HT1080 (cell line): ENCODE results near the gene IL1RAPL1. TPM values are rescaled to one million over a fixed set of nuclear protein-coding genes. Genes with fewer than 3 reads are reported as not detected.
A peak's percentile ranks its signal among the peaks of the same experiment; 100 is the strongest.

Experiments
- DNase-seq: peaks from one replicate; pipeline ENCODE4 v3.0.0-alpha.2; 2015; ENCODE audit warnings: low read depth
- total RNA-seq: library from RNA; depleted of rRNA; stranded (reverse); fragments of >200 nt; shearing (Covaris generic); gene quantifications from 2 replicates; pipeline ENCODE4 v1.2.3, GENCODE V29; 2014

Gene IL1RAPL1
- total RNA-seq, 1 experiment from 2014 or later, result 2.5 TPM

DNA sequence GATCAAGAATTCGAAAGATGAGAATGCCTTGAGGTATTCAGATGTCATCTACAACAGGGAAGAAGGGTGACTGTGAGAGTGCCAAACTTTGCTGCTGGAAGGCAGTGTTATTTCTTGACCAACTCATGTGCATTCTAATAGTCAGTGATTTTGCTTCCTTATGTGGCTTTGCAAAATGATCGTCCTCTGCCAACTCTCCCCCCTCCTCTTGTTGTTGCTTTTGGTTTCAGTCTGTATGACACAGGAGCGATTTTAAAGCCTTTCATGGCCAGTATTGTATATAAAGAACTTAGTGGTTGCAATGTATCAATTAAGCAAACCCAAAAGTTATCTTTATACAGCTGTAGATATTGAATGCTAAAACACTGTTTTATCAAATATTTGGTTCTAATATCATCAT is 379.1 kb downstream of the IL1RAPL1 start:
- no peak for DNase-seq

GRCh38 chrX:28969126-28969525 is 381.9 kb downstream of the IL1RAPL1 start:
- DNase-seq, result no peak

- DNase-seq, result no peak
These were observed 392.6 kb downstream of the IL1RAPL1 start for GRCh38 chrX:28979877-28980276.

DNA sequence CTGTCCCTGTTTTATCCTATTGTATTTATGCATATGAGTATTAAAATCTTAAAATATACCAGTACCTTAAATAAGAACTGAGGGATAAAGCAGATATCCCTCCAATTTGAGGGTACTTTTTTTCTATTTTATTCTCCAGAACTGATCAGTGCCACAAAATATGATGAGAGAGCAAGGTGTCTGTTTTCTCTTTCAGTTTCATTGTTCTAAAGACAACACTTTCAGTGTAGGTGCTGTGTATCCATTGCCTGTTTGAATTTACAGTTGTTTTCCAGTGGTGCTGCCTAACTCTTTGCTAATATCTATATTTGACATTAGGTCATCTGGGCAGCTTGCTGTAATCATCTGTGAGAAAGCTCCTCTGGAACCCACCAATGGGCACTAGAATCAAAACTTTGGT is 394.7 kb downstream of the IL1RAPL1 start:
- no peak for DNase-seq

DNA sequence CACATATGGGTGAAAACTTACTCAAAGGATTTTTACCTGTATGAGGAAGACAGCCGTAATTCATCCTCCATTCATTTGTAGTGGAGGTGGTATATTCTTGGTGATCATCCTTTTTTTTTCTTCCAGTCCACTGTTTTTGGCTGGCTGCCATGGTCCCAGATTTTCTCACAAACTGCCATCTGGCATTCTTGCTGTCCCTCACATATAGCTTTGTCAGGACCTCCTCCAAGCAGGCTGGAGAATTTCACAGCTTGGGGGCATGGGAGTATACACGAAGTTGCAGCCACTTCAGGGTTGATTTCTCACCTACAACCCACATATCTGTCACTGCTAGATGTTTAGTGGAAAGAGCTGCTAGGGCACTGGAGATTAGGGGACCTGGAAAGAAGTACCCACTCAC is 401.0 kb downstream of the IL1RAPL1 start:
- peak; percentile 0 for DNase-seq

GRCh38 chrX:28997706-28998463 is 410.6 kb downstream of the IL1RAPL1 start:
- no peak for DNase-seq

DNA sequence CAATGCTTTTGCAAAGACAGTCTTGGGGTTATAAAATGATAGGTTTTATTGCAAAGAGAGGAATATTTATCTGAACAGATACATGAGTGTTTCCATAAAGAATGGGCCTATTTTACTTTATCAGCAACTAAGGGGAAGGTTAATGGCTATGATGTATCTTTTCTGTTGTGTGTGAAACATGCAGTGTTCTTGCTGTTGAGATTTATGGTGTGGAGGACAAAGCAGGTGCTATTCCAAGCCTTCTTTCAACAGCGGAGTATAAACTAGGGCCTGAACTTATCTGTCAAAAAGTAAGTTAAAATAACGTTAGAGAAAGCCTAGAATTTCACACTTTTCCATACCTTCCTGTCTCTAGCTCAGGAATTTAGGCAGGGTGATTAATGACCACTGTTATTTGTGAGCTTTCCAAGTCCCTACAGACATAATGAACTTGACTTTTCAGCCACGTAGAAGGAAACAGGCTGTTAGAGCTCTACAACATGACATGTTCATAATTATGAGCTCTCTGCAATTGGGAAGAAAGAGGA is 411.4 kb downstream of the IL1RAPL1 start:
- no peak for DNase-seq

GRCh38 chrX:29012867-29013266 is 425.6 kb downstream of the IL1RAPL1 start:
- DNase-seq, result no peak

DNA sequence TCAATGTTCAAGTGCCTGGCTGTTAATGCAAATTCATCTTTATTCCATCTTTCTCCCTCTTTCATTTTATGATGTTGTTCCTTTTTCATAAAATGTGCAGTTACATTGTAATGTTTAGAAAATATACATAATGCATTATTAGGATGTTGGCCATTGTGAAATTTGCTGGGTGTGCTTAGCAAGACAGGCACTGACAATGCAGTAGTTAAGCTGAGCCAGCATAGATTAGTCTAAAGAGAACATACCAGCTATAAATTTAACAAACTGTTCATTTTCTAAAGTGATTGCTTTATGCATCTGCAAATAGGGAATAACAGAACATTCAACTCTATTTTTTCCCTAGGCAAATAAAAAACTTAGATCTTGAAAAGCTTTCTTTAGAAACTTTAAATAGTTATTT is 436.0 kb downstream of the IL1RAPL1 start:
- no peak for DNase-seq

- DNase-seq, result no peak
These were observed 437.6 kb downstream of the IL1RAPL1 start for GRCh38 chrX:29024871-29025270.

GRCh38 chrX:29039501-29039900 is 452.3 kb downstream of the IL1RAPL1 start:
- DNase-seq, result no peak

- no peak for DNase-seq
These were observed 452.9 kb downstream of the IL1RAPL1 start for GRCh38 chrX:29040160-29040559.

GRCh38 chrX:29042341-29042740 is 455.1 kb downstream of the IL1RAPL1 start:
- no peak for DNase-seq

DNA sequence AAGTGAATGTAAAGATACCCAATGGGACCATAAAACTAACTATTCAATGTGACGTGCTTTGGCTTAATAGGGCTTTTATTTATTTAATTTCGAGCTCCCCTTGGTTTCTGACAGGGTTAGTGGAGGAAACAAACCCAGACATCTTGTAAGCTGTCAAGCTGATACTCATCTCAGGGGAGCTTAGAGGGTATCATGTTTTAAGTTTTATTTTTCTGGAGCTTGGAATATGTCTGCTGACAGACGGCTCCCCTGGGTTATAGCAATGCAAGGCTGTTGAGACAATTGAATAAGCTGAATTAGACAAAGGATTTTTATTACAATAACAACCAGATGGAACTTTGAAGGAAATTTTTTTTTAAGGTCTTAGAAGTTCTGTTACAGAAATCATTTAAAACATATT is 456.5 kb downstream of the IL1RAPL1 start:
- DNase-seq, result no peak

DNA sequence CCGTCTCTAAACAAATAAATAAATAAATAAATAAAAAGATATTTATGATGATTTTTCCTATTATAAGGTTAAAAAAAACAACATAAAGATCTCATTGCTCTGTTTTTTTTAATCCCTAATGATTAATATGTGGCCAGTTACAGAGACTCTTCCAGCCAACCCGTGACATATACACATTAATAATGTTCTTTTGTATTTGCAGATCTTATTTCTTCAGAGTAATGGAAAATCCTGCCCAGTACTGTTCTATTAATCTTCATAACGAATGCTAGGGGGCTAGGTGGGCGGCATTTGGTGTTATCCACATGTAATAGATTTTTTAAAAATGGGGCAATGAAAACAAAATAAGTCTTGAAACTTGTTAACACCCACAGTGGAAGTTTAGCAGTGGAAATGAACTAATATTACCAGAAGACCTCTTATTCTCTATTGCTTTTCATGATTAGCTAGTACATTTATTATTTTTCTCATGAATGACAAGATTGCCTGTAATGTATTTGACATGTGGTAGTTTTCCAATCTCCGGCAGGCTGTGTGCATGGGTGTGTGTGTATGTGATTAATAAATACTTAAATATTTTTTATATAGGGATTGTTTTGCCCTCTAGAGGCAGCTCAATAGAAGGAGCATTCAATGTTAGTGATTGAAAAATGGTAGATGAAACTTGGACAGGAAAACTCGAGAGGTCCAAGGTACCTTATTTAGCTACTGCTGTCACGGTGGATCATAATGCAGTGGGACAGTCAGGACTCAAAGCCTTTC is 457.4 kb downstream of the IL1RAPL1 start:
- no peak for DNase-seq

DNA sequence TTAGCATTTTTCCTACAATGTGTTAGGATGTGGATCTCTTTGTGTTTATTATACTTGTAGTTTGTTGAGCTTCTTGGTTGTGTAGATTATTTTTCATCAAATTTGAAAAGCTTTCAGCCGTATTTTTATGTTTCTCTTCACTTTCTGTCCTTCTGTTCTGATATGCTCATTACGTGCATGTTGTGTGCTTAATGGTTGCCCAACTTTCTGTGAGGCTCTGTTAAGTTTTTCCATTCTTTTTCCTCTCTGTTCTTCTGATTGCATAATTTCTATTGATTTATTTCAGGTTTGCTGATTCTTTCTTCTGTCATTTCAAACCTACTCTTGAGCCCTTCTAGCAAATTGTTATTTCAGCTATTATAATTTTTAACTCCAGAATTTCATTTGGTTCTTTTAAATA is 478.2 kb downstream of the IL1RAPL1 start:
- DNase-seq, result no peak

DNA sequence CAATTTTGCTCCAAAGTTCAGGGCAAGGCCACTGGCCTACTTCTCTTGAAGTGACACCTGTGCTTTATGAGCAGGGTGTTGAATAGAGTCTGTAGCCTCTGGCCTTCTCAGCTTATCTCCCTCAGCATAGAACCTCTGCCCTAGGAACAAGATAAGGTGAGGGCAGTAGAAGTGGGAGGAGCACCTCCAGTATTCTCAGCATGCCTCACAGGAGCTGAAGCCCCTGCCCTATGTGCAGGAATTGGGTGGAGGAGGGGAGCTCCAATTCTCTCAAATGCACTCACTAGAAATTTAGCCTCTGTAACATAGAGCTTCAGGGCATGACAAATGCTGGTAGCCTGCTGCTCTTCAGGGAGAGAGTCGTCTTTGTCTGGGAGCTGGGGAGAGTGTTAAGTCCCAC is 479.3 kb downstream of the IL1RAPL1 start:
- no peak for DNase-seq

DNA sequence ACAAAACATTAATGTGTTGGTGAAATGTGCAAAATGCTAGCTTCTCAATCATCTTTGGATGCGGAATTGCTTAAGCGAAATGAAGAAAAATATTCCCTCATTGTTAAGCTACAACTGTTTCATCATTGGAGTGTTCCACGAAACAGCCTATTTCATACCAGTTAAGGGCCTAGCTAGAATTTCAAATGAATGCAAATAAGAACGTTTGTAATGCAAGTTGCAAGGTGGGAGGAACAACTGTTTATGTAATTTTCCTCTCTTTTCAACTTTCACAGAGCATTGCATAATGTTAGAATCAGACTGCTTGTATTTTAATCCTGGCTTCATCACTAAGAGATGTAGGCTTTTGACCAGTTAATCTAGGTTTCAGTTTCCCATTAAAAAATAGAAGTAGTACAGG is 480.1 kb downstream of the IL1RAPL1 start:
- no peak for DNase-seq

DNA sequence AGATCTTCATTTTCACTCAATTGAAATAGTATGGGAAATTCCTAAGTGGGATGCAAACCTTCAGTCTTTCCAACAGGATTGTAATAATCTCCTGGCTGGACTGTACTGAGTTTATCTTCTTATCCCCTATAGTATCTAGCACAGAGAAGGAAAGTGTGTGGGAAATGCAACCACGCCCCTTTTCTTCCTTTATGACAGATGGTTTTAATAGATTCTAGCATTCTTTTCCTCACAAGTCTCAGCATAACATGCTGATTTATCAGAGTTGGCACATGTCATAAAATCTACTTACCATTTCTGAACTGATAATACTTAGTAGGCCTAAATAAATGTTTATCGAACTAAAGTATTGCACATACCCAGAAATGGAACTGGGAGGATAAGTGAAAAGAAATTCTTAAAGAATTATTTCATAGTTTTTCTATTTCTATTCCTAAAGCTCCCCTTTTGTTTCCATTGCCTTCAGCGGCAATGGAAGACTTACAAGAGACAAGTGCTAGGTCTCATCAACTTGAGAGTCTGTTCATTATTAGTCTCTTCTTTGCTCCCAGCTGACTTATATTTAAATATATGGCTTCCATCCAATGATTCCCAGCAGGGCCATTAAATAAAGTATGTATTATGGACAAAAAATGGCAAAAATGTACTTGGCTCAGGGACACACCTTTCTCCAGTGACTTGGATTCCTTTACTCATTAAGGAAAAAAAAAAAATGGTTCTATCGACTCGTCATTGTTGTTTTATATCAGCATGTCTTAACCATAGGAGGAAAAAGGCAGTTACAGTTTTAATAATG is 484.5 kb downstream of the IL1RAPL1 start:
- no peak for DNase-seq

DNA sequence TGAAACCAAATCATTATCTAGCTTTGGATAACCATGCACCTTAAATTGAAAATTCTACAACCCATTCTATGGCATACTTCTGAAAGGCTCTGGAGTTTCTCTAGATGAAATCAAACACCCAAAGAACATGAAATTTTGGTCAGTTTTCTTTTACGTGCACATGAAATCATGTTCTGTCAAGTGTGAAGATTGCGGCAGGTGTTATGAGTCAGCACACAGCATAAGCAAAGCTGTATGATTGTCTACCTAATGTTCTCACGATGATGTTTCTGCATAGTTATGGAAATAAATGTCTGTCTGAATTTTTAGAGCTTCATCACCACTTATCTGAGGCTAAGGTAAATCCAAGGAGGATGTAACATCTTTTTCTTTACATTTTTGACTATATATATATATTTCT is 495.3 kb downstream of the IL1RAPL1 start:
- no peak for DNase-seq

GRCh38 chrX:29083823-29084222 is 496.6 kb downstream of the IL1RAPL1 start:
- no peak for DNase-seq

DNA sequence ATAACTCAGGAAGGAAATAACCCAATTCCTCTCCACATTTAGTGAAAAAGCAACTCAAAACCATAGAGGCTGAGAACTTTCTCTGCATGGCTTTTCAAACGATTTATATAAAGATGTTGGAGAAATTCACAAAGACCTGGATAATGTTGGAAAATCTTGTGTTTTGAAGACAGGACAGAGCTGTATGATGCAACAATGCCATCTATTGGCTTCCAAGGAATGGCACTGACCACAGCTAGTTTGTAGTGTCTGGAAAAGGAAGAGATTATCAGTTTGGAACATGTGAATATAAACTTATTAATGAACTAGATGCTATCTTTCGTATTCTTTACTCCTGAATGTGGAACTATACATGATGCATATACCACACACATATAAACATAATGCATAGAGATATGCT is 503.6 kb downstream of the IL1RAPL1 start:
- DNase-seq, result peak; percentile 1
